ENCODE measurements around the gene ESPNL.

GRCh38 chr2:238114331-238114841, 14.2 kb downstream of the ESPNL start:
- TF ChIP-seq CTCF (IDR thresholded peaks at IDR 0.05; ENCODE audit: low read length) (no peak), EZH2 (optimal IDR thresholded peaks at IDR 0.05; ENCODE audit: low read depth, low read length) (no peak), EZH2phosphoT487 (IDR thresholded peaks at IDR 0.05; ENCODE audit: low read length) (no peak)
